Left colon (tissue), 2 donors: ENCODE data around the gene MED15. TPM values are rescaled to one million over a fixed set of nuclear protein-coding genes. Genes with fewer than 3 reads are reported as not detected.

ENCODE experiments used
- ATAC-seq: fragments of 200-7000 bp; cut with Tn5 transposase; one replicate; pipeline ENCODE4 v1.9.1; 2020; ENCODE audit warnings: mild to moderate bottlenecking, moderate library complexity
- DNase-seq, 2 donors: peaks; one replicate each; pipeline ENCODE4 v3.0.0-alpha.2; 2020
- intact Hi-C, 2 donors: fragments of 100-400 bp; cut with DNase I in 1 of 2; cut with micrococcal nuclease in 1 of 2; formaldehyde crosslinking; loops; one replicate each; pipeline versions ENCODE4 v1.11.2 to v1.14.0; 2022; cut with DNase I, micrococcal nuclease
- total RNA-seq, 2 donors: library from RNA; stranded (reverse); fragmentation: NEBNext Ultra II Directional; extraction: Animal tissue kit (Norgen Biotek cat#: 25700); gene quantifications; one replicate each; pipeline ENCODE4 v1.2.1, GENCODE V29; 2021
- donor health status: DM: no; HTN: no; CAD: no.
- donor health status: DM: yes; HTN: yes; CAD: no.

Gene MED15
- total RNA-seq, 2 donors from 2014 or later = 85.3 to 91.2 TPM

GRCh38 chr22:20622650-20623339, 115.4 kb downstream of the MED15 start:
- intact Hi-C loops = no loop called here
- no peak for ATAC-seq
- DNase-seq = no peak

DNA sequence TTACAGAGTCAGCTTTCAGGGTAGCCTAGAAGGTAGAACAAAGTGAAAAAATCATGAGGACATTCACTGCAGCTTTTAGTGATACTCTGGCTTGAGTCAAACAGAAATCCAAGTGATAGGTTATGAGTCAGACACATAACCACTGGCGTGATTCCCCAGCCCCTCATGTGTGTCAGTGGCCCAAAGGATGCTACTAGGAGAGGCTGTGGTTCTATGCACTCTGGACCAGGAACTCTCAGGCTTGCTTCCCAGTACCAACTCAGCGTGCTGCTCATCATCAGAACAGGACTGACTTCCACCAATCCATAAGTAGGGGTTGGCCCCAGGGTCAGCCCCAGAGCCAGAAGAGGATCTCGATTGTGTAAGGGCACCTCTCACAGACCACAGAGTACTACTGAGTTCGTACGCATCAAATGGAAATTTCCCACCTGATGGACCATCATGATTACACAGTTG, 116.8 kb downstream of the MED15 start:
- intact Hi-C loops = no loop called here
- no peak for ATAC-seq
- no peak for DNase-seq

- DNase-seq = no peak
- ATAC-seq = no peak
- intact Hi-C loops = no loop called here
Observed at GRCh38 chr22:20625270-20625669, 117.9 kb downstream of the MED15 start.

- DNase-seq (no peak), ATAC-seq (no peak)
- intact Hi-C loops = no loop called here
Observed at GRCh38 chr22:20626811-20627210, 119.4 kb downstream of the MED15 start.

DNA sequence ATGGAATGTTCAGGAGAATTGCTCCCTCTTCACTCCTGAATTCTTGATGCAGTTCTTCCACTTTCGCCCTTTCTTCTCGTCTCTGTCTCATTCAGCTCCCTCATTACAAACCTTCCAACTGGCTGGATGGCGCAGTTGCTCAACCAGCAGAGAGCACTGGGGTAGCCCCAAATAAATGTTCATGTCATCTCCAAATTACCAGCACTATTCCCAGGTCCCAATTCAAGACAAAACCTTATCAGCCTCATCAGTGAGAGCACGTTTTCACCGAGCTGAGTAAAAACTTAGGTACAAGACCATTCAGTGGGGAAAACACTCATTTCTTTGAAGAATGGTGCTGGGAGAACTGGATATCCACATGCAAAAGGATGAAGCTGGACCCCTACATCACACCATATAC, 120.0 kb downstream of the MED15 start:
- intact Hi-C loops = no loop called here
- ATAC-seq (no peak), DNase-seq (no peak)

GRCh38 chr22:20628081-20628939, 120.9 kb downstream of the MED15 start:
- intact Hi-C loops = no loop called here
- no peak for ATAC-seq
- DNase-seq = no peak

GRCh38 chr22:20629401-20629800, 122.0 kb downstream of the MED15 start:
- no peak for ATAC-seq
- no peak for DNase-seq
- intact Hi-C loops = no loop called here

DNA sequence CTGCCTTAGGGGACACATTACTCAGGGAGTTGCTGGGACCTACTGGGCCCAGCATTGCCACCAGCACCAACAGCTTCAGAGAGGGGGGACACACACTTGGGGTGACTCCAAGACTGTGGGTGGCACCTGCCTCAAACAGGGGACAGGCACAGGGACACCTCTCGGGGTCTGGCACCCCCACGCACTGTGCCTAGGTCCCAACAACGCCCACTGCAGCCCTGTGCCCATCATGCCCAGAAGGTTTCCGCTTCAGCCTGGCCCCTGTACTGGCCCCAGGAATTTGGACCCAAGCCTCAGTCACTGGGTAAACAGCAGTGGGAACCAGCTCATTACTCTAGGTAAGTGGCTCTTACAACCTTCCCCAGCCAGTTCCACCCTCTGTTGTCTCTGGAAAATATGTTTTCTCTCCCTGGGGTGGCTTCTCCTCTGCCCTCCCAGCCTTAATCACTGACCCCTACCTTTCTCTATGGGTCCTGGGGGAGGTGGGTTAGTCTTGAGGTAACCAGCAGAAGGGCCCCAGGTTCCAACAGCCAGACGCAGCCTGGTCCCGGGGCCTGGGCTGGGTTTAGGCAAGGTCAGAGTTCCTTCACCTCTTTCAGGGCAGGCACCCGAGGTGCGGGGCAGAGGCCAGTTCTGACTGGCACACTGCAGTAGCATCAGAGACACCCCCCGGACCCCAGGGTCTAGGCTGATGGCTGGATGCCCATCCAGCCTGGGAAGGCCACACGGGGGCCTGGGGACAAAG, 123.6 kb downstream of the MED15 start:
- DNase-seq (no peak), ATAC-seq (no peak)
- intact Hi-C loops = no loop called here

GRCh38 chr22:20632082-20632481, 124.7 kb downstream of the MED15 start:
- intact Hi-C loops = no loop called here
- no peak for ATAC-seq
- DNase-seq = no peak

- no peak for DNase-seq
- no peak for ATAC-seq
- intact Hi-C loops = no loop called here
Observed at GRCh38 chr22:20632518-20632917, 125.1 kb downstream of the MED15 start.

- intact Hi-C loops = no loop called here
- DNase-seq = no peak
- no peak for ATAC-seq
Observed at GRCh38 chr22:20634560-20635226, 127.3 kb downstream of the MED15 start.

- intact Hi-C loops = no loop called here
- DNase-seq (no peak), ATAC-seq (no peak)
Observed at GRCh38 chr22:20635227-20635591, 127.8 kb downstream of the MED15 start.

- DNase-seq (no peak), ATAC-seq (no peak)
- intact Hi-C loops = no loop called here
Observed at GRCh38 chr22:20636075-20636812, 128.8 kb downstream of the MED15 start.

DNA sequence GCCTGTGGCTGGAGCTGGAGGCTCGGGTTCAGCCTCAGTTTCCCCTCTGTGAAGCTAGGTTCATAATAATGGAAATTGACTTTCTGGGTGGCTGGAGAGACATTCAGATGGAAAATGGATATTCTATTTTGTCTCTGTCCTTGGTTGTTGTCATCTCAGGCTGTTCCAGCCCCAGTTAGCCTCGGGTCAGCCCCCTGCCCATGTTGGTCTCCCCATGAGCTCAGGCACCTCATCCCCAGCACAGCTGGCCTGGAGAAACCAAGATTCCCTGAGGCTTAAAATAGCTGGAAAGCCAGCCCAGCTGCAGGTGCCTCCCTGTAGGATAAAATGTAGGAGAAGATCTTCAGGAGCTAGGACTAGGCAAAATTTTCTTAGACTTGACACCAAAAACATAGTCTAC, 129.5 kb downstream of the MED15 start:
- no peak for ATAC-seq
- intact Hi-C loops = no loop called here
- DNase-seq = no peak

Other genes starting within 250 kb of the MED15 start
- gene RTN4R, start 239.3 kb upstream of the MED15 start, total RNA-seq = 1 to 10 TPM; 4.0 to 6.5 TPM
- 10 to 100 TPM; 25.7 to 26.1 TPM for gene DGCR6L, start 187.6 kb upstream of the MED15 start, total RNA-seq
- 1 to 10 TPM; 5.5 to 7.2 TPM for gene ZNF74, start 113.5 kb upstream of the MED15 start, total RNA-seq
- 1 to 10 TPM; 1.8 to 3.2 TPM for gene SCARF2, start 69.8 kb upstream of the MED15 start, total RNA-seq
- 10 to 100 TPM; 12.3 to 14.2 TPM for gene KLHL22, start 11.8 kb upstream of the MED15 start, total RNA-seq